Superior temporal gyrus (tissue), 1 donor: Measurements from ENCODE around the gene MYO5B.
A peak's percentile ranks its signal among the peaks of the same experiment; 100 is the strongest.
"Not testable (repeated sequence)": the region's sequence is repeated elsewhere in the genome, so short reads cannot be mapped to it uniquely, and the experiment has no call there.

Experiments used
- DNase-seq: peaks from one replicate; pipeline ENCODE4 v3.0.0-alpha.2; 2016; ENCODE audit errors: extremely low spot score

MYO5B gene

DNA sequence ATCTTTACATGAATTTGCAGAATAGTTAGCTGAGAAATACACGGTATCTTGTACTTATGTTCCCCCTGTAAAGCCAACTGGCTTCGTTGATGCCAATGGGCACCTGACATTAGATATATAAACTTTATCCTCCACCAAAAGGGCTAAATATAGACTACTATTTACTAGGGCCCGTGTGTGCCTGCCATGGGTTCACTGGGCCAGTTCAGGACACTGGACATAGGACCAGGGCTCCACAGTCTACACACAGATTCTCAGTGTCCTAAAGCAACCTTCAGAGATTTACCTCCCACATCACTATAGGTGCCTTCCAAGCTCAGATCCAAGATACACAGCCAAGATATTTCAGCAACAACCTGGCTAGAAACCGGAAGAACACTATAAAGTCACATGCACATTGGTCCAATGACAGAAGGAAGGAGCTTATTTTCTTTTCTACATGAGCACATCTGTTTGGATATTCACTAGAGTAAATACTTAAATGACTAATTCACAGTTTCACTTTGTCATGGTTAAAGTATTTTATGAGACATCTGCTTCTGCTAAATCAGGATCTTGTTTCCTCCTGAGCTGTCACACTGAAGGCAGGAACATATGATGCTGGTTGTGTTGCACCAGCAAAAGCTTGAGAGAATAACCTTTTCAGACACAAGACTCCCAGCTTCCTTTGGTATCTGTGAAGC, 95.1 kb downstream of the MYO5B start:
- DNase-seq: peak; percentile 58

DNA sequence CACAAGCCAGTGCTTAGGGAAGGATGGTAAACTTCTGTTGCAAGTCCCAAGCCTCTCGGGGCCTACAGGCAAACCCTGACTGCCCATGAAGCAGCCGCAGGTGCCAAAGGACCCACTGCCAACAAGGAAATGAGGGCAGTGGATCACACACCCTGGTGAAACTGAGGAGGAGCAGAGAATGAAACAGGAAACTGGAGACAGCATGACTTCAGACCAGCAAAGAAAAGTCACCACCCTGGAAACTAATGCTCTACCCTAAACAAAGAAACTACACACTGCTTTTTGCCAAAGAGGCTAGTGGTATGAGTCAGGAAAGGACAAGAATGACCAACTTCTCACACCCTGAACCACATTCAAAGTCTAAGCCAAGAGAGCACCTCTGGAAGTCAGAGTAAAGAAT, 97.2 kb downstream of the MYO5B start:
- DNase-seq: no peak

DNA sequence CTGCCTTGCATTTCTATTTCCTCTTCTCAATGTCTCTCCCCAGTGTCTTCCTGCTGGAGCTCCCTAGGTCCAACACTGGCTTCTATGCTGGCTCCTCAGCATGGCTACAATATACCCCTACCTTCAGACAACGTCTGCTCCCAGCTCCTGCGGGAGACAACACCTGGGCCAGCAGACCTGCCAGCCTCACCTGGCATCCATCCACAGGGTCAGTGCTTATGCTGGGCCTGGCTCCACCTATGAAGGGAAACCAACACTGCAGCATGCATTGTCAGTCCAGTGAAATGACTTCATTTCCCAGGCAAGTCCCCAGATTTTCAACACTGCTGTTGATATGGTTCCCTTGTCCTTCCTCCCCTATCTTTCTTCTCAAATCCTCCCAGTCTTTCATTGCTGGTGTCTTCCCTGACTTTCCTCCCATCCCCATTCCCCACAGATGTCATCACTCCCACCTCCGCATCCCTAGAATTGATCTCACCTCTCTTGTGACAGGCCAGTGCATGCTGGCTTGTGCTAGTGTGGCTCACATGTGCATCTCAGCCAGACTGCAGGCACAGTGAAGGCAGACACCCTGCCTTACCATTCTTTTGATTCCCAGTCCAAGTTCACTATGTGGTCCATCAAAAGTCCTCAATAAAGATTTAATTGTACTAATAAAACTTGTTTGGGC, 98.0 kb downstream of the MYO5B start:
- no peak for DNase-seq

DNA sequence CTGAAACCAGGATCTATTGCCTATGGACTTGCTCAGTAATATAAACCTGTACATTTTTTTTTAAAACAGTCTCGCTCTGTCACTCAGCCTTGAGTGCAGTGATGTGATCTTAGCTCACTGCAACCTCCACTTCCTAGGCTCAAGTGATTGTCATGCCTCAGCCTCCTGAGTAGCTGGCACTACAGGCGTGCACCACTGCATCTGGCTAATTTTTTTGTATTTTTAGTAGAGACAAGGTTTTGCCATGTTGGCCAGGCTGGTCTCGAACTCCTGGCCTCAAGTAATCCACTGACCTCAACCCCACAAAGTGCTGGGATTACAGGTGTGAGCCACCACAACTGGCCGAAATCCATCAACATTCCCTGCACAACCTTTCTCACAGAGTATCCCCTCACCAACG, 100.2 kb downstream of the MYO5B start:
- not testable (repeated sequence) for DNase-seq

DNA sequence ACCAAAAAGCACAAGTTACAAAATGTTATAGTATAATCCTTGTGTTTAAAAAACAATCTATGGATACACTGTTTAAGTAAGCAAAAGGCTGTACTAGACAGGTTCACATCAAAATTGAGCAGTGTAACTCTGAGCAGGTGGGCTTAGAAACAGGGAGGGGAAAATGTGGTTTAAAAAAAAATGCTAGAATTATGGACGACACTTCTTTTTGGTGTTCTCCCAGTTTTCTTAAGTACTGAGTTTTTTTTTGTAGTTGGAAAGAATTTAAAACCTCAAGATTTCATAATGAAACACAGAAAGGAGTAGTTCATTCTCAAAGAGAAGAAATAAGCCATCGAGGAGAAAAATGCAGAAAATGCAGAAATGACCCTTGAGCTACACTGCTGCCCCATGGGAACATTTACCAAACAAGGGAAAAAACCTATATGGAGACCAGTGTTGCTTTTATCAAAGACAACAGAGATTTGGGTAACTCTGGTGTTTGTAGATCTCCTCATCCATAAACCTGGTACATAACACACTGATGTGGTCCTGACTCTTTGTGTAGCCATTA, 100.7 kb downstream of the MYO5B start:
- no peak for DNase-seq

DNA sequence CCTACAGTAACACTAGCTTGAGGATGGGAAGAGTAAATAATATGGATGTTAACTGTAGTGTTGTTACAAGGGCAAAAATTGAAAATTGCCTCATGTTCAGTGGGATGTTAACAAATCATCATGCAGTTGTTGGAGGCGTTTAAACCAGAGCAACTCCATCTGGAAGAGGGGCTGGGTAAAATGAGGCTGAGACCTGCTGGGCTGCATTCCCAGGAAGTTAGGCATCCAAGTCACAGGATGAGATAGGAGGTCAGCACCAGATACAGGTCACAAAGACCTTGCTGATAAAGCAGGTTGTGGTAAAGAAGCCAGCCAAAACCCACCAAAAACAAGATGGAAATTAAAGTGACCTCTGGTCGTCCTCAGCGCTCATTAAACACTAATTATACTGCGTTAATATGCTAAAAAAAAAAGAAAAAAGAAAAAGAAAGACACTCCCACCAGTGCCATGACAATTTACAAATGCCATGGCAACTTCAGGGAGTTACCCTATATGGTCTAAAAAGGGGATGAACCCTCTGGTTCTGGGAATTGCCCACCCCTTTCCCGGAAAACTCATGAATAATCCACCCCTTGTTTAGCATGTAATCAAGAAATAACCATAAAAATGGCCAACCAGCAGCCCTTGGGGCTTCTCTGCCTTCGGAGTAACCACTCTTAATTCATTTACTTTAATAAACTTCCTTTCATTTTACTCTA, 101.4 kb downstream of the MYO5B start:
- no peak for DNase-seq

DNA sequence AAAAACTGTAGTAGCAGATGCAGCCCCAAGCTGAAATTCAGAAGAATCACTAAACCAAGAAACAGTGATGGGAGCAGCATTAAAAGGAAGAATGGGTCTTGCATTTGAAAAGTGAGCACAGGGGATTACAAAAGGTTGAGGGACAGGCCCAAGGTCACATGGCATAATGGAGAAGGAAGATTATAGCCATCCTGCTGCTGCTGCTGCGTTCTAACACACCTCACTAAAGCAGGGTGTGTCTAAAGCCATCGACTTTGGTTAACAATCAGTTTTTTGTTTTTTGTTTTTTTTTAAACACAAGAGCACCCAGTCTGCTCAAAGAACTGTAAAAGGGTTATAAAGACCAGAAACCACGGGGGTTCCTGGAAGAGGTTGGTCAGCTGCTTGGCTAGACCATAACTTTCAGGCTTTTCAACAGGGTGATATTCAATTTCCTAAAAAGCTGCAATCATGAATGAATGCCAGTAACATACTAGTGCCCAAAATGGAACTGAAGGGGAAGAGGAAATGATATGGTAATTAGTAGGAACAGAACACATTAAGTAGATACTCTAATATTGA, 102.6 kb downstream of the MYO5B start:
- DNase-seq: no peak

DNA sequence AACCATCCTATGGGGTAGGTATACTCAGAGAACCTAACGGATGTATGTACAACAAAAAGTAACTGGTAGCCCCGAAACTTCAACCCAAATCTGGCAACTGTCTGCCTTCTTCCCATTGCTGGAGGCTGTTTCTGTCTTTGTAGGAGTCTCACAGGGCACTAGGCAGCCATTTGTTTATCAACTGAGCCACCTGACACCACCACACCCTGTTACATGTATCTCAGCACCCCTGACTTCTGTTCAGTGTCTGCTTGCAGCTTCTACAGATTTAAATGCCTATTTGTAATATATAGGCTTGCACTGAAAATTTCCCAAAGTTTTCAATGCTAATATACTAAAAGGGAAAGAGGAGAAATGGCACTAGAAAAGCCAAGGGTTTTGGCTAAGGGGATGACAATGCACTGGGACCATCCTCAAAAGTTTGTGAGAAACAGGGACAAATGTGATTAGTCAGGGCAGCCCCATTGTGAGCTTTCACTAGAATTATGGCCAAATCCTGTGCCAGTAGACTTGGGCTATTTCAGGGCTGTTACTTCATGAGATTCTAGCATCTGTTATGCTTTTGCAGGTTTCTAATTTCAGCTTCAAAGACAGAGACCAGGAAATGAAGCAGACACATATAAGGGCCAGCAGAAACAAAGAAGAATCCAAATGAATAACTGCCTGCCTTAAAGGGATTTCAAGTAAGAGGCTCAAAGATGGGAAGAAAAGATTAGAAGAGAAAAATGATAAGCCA, 103.3 kb downstream of the MYO5B start:
- DNase-seq: peak; percentile 65

DNA sequence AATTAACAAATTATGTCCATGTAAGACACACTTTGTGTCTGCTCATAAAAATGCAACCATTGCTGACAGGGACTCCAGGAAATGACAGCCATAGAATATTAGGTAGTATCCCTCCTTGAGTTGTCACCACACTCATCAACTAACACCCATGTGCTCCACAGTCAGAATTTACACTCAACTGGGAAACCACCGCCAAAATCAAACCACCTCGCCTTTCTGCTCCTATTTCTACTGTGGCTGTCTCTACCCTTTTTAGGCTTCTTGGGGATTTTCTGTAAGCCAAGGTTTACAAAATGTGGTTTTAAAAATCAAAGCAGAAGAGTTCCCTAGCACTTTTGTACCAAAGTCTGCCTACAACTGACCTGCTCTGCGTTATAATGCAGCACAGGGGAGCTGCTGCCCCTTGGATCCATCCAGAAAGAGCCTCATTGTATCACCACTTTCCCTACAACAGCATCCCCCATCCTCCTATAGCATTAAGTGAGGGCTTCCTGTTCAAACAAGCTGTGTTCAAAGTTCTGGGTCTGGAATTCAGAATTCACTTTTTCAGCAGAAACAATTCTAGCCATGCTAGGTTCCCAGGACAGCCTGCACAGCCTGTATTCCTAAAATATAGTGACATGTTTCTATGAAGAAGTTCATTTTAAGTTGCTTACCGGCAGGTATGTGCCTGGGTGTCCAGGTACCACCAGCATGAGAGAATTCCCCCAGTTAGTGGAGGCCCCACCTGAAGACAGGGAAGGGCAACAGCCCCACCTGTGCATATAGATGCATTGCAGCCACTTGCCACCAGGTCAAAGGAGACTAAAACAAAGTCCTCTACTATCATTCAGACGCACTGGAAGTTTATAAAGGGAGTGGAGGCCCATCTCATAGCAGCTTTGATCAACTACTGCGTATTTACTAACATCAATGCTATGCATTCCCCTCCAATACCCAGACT, 104.3 kb downstream of the MYO5B start:
- DNase-seq: no peak

DNA sequence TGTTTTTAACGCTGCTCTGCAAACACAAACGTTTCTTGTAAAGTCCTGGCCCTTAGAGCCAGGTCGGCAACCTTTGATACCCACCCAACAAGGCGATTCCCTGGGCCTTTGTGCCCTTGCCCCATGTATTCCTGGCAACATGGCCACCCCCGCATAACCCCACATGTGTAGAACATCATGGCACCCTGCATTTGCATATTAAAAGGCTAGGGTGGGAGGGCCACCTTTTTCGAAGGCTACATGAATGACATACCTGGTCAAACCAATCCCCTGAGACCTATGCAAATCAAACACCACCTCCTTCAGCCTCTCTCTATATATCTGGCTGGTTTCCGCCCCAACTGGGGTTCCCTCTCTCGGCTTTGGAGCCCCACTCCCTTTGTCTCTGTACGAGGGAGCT, 105.2 kb downstream of the MYO5B start:
- no peak for DNase-seq

DNA sequence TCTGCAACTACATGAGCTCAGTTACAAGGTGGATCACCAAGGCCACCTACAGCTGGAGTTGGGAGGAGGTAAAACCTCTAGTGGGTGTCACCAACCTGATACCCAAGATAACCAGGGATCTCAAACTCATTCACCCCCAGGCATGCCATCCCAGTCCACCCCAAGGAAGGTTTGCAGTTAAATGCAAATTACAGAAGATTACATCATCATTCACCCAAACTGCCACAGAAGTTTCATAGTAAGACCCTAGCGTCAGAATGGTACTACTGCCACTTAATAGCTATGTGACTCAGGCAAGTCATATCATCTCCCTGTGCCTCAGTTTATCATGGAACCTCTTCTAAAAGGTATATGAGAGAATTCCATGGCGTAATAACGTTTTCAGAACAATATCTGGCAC, 111.2 kb downstream of the MYO5B start:
- DNase-seq: no peak

DNA sequence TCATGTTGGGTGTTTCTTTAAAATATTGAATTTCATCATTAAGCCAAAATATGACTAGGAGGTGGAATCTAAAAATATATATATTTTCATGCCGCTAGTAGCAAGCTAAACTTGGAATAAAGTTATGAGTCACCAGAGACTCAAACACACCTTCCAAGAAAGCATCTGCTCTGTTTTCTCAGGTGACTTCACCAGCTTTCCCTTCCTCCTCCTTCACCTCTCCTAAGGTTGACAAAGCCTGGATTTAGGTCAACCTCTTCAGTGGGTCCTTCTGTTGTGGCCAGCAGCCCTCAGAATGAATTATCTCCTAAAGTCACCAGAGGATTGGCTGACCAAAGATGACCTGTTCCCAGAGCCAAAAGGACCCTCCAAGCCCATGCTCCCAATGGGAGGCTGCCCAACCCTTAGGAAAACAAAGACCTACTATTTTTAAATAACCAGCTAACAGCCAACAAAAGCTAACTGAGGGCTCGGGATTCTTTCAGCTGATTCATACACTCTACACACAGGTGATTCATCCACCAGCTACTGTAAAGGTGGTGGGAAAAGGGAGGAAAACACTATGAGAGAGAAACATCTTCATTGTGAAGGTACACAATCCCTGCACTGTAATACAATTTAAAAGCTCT, 113.9 kb downstream of the MYO5B start:
- no peak for DNase-seq

DNA sequence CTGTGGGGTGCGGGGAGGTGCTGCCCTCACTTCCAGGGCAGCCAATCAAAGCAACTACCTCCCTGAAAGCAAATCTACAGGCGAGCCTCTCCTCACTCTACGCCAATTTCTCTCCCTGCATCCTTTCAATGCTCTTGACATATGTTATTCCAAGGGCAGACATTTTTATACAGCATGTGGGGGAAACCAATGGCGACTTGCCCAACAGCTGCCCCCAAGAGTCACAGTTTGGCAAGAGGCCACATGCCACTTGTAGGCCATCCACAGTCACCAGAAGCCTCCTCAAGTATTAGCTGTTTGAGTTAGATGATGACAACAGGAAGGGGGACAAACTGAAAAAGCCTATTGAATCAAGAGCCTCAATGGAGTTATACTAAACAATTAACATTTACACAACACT, 114.6 kb downstream of the MYO5B start:
- DNase-seq: no peak

DNA sequence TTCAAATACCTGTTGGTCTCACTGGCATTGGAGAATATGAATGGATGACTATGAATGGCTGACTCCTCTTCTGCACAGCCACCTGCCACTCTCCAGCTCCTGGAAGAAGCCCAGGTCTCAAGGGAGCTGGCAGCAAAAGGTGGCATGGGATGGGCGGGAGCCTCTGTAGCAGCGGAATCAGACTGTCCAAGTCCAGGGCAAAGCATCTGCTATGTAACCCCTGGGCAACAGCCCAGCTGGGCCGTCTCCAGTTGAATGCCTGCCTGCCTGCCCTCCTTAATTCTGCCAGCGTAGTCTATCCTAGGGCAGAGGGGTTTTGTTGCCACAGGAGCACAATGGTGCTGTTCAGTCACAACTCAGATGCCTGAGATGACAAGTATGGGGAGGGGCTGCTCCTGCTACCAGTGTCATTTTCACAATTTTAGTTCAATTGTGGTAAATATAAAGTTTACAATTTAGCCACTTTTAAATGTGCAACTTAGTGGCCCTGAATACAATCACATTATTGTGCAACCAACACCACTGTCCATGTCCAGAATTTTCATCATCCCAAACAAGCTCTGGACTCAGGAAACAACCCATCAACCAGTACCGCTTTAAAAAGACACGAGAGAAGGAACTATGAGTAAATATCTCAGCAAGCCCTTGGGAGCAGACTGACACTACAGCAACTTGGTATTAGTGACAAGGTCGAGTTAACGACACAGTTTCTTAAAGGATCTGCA, 115.2 kb downstream of the MYO5B start:
- peak; percentile 73 for DNase-seq

DNA sequence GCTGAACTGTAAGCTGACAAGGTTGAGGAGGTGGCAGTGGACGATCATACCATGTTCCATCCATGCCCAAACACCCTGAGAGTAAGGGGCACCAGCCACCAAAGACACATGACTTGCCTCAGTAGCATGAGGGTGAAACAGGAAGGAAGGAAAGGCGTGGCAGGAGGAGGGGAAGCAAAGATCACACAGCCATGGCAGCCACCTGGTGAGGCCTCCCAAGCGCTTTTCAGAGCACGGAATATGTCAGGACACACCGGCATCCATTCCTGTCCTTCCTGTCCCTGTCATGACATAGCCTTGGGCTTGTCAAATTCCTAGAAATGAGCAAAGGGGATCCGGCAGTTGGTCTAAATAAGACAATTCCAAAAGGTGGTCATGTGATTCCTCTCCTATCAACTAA, 118.7 kb downstream of the MYO5B start:
- no peak for DNase-seq

DNA sequence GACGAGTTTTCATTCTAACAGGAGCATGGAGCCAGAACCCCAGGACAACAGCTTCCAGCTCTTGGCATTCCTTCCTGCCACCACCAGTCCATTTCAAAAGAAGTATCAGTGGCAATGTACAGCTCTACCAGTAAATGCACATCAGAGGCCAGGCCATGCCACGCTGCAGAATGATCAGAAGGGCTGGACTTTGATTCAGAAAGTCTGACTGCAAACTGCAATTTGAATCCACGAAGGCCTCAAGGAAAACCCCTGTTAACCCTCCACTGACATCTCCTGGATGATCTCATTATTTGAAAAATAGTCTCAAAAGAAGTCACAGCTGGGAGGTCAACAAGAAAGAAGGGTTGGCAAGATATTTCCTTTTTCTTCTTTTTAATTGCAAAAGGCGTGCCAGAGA, 119.2 kb downstream of the MYO5B start:
- DNase-seq: no peak

DNA sequence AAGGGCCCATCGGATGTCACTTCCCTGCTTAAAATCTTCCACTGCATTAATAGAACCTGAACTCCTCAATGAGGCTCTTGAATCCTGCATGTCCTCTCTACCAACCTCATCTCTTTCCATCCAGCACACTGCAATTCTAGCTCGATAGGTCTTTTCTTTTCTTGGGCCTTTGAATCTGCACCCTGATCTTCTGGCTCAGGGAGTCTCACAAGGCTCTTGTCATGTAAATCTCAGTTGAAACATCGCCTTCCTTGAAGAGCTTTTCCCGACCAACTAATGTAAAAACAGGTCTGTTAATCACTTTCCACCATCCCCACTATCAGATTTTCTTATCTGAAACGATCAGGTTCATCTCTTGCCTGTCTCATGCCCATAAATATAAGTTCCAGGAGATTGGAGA, 120.5 kb downstream of the MYO5B start:
- DNase-seq: no peak

DNA sequence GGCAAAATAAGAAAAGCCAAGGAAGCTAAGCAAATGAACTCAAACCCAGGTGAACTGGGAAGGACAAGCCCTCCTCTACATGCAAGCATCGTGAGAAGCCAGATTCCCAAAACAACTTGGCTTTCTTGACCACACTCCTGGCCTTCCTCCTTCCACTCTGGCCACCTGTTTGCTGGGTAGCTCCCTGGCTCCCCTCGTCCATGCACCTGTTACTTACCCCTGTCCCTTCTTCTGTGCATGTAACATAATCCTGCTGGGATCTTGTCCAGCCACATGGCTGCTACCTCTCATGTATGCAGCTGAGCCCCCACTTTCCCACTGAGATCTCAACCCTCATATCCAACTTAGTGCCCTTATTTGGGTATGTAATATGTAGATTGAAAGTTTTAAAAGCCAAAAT, 121.6 kb downstream of the MYO5B start:
- DNase-seq: no peak

DNA sequence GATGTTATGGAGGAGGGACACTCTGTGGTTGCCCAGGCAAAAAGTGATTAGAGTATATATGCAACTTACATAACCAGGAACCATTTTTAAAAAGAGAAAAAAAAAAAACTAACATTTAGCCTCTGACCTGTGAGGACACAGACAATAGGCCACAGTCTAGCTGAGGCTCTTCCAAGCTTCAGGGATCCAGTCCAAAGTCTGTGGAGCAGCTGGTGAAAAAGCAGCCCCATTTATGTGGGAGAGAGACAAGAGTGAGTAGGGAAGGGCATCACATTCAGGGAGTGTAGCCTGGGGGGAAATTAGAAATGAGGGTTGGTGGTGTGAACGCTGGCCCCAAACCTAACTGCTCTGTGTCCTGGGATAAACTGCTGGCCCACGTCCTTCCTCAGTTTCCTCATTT, 122.8 kb downstream of the MYO5B start:
- DNase-seq: no peak

DNA sequence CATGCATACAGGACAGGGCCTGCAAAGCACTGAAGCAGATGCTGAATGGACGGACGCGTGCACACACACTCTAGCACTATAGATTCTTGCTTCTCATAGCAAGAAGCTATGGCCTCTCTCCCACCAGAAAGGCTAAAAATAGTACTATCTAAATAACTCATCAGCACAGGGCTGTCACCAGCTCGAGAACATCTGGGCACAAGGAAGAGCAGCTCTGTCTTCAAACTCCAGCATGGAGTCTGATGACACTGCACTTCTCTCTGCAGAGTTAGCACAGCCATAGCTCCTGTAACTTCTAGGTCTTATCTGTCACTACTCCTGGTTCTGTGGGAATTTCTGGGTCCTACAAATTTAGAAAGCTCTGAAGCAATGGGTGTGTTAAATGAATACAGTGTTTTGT, 123.5 kb downstream of the MYO5B start:
- no peak for DNase-seq
